Retinal pigment epithelial cell (primary cell): Measurements from ENCODE around the gene LIPC.
A peak's percentile ranks its signal among the peaks of the same experiment; 100 is the strongest.

ENCODE experiments used
- DNase-seq: peaks from one replicate; pipeline ENCODE4 v3.0.0-alpha.2; 2010; ENCODE audit warnings: low read depth
- H3K4me3 ChIP-seq: 2 replicates; pipeline ENCODE4 v1.5.1; 2011; ENCODE audit warnings: mild to moderate bottlenecking, low read length, control low read depth, moderate library complexity
- TF ChIP-seq, protein P1 (sequence below): conservative IDR thresholded peaks from 2 replicates; pipeline ENCODE4 v1.5.1; 2011; ENCODE audit warnings: low read depth, low read length, control low read depth, inconsistent platforms

Gene LIPC

DNA sequence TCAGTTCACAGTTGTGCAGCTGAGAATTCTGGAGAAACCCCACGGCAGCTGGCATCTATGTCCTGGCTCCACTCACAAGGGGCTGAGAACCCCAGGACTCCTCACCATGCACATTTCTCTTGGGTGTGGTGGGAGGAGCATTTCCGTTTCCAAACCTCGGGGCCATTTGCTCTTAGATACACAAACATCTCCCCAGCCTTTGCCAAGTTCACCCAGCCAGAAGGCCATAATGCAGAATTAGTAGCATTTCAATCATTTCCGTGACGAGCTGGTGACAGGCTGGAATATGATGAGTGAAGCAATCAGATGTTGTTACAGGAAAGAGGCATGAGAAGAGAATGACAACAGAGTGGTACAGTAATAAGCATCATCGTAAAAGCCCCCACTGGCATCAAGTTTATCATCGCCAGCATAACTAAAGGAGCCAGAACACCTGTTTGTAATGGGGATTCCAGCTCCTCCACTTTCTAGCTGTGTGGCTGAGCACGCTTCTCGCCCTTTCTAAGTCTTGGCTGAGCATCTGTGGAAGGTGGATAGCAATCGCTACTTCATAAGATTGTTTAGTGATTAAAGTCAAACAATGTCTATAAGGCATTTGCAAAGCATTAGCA, 82.0 kb downstream of the LIPC start:
- H3K4me3 ChIP-seq, result no peak overlapping the region
- DNase-seq, result no peak
- TF ChIP-seq, protein P1, sequence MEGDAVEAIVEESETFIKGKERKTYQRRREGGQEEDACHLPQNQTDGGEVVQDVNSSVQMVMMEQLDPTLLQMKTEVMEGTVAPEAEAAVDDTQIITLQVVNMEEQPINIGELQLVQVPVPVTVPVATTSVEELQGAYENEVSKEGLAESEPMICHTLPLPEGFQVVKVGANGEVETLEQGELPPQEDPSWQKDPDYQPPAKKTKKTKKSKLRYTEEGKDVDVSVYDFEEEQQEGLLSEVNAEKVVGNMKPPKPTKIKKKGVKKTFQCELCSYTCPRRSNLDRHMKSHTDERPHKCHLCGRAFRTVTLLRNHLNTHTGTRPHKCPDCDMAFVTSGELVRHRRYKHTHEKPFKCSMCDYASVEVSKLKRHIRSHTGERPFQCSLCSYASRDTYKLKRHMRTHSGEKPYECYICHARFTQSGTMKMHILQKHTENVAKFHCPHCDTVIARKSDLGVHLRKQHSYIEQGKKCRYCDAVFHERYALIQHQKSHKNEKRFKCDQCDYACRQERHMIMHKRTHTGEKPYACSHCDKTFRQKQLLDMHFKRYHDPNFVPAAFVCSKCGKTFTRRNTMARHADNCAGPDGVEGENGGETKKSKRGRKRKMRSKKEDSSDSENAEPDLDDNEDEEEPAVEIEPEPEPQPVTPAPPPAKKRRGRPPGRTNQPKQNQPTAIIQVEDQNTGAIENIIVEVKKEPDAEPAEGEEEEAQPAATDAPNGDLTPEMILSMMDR, result no peak

DNA sequence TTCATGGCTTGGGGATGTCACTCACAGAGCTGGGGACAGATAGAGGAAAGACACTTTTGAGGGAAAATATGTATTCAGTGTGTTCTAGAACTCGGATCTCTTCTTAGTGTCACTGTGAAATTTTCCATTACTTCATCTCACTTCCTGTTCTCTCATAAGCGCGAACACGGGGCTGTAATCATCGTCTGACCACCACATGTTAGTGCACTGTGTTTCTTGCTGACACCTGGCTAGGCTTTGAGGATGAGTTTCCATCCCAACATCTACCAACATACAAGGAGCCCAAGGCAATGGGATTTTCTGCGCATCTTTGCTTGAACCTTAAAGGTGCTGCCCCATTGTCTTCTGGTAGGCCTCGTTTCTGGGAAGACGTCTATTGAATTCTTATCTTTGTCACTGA, 84.0 kb downstream of the LIPC start:
- TF ChIP-seq, protein P1, result no peak
- no peak overlapping the region for H3K4me3 ChIP-seq
- DNase-seq, result no peak

DNA sequence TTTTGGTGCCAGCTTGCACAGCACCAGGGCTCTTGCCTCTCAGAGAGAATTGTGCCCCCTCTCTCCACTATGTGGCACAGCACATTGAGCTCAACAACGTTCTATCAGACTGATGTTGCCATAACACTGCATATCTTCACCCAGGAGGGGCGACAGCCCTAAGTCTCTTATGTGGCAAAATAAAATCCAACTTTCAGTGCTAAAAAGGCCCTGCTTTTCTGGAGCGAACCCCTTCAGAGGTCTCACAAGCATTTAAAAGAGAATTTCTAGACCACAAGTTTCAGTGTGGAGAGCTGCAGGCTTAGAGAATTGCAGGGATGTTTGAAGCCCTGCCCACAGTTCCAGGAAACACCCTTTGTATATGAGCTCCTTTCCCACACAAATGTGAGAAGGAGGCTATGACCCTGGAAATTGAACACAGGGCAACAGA, 85.5 kb downstream of the LIPC start:
- TF ChIP-seq, protein P1, result peak; percentile 24
- no peak overlapping the region for H3K4me3 ChIP-seq
- no peak for DNase-seq

DNA sequence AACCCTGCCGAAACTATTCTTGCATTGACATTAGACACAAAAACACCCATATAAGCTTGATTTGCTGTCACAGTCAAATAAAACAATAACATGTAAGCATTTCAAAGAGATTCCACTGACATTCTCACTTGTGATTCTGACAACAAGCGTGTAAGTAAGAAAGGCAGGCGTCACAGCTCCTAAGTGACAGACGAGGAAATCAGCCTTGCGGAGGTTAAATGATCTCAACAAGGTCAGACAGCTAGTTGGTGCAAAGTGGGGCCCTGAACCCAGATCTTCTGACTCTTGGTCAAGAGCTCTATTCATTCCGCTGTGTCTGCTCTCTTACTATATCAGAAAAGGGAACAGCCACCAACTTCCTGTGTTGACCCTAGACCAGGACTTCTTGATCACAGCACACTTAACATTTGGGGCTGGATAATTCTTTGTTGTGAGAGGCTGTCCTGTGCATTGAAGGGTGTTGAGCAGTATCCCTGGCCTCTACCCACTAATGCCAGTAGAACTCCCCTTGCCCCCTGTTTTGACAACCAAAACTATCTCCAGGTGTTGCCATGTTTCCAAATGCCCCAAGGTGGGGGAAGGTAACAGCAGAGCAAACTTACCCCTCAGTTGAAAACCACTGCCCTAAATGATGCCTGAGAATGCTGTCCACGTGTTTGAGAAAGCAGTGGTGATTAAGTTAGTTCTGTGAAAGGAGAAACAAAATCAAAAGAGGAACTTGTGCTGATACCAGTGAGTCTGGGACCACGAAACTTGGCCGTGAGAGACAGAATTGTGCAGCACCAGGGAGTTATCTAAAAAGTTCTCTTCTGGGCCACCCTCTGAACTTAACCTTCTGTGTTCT, 86.1 kb downstream of the LIPC start:
- no peak for DNase-seq
- no peak overlapping the region for H3K4me3 ChIP-seq
- TF ChIP-seq, protein P1, result no peak

DNA sequence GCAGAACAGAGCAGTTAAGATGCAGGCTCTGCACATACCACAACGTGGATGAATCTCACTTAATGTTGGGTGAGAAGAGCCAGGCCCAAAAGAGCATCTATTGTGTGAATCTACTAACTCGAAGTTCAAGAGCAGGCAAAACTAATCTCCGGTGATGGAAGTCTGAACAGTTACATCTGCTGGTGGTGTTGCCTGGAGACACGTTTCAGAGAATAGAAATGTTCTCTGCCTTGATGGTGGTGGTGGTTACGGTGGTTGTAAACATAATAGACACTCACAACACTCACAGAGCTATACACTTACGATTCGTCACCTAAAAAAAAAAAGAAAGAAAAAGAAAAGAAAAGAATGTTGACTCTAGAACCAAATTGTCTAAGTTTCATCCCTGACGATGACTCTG, 86.8 kb downstream of the LIPC start:
- TF ChIP-seq, protein P1, result no peak
- DNase-seq, result no peak
- no peak overlapping the region for H3K4me3 ChIP-seq

DNA sequence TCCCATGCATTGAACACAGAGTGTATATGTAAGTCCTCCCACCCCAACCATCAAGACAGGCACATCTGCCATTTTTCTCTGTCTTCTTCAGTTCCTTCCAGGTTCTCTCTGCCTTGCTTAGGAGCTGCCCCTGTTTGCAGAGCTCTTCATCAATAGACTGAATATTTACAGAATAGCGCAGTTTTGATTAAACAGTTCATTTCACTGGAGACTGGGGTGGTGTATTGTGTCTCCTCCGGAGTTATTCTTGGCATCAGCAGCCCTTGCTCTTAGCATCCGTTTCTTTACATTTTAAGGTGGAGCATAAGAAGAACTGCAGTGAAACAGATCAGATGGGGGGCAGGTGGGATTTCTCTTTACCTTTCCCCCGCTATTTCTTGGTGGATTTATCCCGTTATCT, 87.7 kb downstream of the LIPC start:
- TF ChIP-seq, protein P1, result no peak
- no peak overlapping the region for H3K4me3 ChIP-seq
- DNase-seq, result no peak

DNA sequence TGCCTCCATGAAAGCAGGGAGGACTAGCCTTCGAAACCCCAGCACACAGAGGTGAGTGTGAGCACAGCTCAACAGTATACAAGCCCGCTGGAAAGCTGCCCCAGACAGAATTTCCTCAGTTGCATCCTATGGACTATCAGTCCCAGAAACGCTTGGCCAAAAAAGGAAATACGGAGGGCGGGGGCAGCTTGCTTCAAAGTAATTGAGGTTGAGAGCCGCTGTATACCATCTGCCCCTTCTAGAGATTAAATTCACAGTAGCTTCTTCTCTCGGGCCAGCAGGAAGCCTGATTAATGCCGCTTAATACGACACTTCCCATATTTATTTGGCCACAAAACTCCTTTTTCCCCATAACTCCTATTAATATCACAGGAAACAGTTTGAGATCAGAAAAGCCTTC, 88.7 kb downstream of the LIPC start:
- DNase-seq, result no peak
- H3K4me3 ChIP-seq, result no peak overlapping the region
- TF ChIP-seq, protein P1, result no peak
